ENCODE data around the gene MCTP1. TPM values are rescaled to one million over a fixed set of nuclear protein-coding genes. Genes with fewer than 3 reads are reported as not detected.

MCTP1 gene
- total RNA-seq, 1 experiment from 2014 or later, result 5.6 TPM

- TF ChIP-seq ZBTB43 (CRISPR knock-in tag; IDR thresholded peaks at IDR 0.05) (no peak), ELF4 (CRISPR knock-in tag; IDR thresholded peaks at IDR 0.05; ENCODE audit: low read depth) (no peak), USF1 (CRISPR knock-in tag; IDR thresholded peaks at IDR 0.05) (no peak), NFATC4 (CRISPR knock-in tag; IDR thresholded peaks at IDR 0.05) (no peak), HMGA2 (CRISPR knock-in tag; IDR thresholded peaks at IDR 0.05) (no peak), NFE2L1 (CRISPR knock-in tag; IDR thresholded peaks at IDR 0.05) (no peak), NR1H2 (CRISPR knock-in tag; IDR thresholded peaks at IDR 0.05) (no peak), TEAD4 (CRISPR knock-in tag; IDR thresholded peaks at IDR 0.05) (no peak), MLX (CRISPR knock-in tag; IDR thresholded peaks at IDR 0.05) (no peak), ZNF423 (CRISPR knock-in tag; IDR thresholded peaks at IDR 0.05) (no peak), TEAD1 (CRISPR knock-in tag; IDR thresholded peaks at IDR 0.05) (no peak), AR (CRISPR knock-in tag; IDR thresholded peaks at IDR 0.05) (no peak), RORB (CRISPR knock-in tag; IDR thresholded peaks at IDR 0.05) (no peak), ATF2 (CRISPR knock-in tag; IDR thresholded peaks at IDR 0.05; ENCODE audit: borderline replicate concordance, low read depth) (no peak), GTF2I (CRISPR knock-in tag; conservative IDR thresholded peaks at IDR 0.05) (no peak)
- TF ChIP-seq, protein P1, sequence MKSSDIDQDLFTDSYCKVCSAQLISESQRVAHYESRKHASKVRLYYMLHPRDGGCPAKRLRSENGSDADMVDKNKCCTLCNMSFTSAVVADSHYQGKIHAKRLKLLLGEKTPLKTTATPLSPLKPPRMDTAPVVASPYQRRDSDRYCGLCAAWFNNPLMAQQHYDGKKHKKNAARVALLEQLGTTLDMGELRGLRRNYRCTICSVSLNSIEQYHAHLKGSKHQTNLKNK (CRISPR knock-in tag; IDR thresholded peaks at IDR 0.05), result no peak
- TF ChIP-seq, protein P2, sequence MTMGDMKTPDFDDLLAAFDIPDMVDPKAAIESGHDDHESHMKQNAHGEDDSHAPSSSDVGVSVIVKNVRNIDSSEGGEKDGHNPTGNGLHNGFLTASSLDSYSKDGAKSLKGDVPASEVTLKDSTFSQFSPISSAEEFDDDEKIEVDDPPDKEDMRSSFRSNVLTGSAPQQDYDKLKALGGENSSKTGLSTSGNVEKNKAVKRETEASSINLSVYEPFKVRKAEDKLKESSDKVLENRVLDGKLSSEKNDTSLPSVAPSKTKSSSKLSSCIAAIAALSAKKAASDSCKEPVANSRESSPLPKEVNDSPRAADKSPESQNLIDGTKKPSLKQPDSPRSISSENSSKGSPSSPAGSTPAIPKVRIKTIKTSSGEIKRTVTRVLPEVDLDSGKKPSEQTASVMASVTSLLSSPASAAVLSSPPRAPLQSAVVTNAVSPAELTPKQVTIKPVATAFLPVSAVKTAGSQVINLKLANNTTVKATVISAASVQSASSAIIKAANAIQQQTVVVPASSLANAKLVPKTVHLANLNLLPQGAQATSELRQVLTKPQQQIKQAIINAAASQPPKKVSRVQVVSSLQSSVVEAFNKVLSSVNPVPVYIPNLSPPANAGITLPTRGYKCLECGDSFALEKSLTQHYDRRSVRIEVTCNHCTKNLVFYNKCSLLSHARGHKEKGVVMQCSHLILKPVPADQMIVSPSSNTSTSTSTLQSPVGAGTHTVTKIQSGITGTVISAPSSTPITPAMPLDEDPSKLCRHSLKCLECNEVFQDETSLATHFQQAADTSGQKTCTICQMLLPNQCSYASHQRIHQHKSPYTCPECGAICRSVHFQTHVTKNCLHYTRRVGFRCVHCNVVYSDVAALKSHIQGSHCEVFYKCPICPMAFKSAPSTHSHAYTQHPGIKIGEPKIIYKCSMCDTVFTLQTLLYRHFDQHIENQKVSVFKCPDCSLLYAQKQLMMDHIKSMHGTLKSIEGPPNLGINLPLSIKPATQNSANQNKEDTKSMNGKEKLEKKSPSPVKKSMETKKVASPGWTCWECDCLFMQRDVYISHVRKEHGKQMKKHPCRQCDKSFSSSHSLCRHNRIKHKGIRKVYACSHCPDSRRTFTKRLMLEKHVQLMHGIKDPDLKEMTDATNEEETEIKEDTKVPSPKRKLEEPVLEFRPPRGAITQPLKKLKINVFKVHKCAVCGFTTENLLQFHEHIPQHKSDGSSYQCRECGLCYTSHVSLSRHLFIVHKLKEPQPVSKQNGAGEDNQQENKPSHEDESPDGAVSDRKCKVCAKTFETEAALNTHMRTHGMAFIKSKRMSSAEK (CRISPR knock-in tag; IDR thresholded peaks at IDR 0.05; ENCODE audit: borderline replicate concordance), result no peak
- TF ChIP-seq, protein P3, sequence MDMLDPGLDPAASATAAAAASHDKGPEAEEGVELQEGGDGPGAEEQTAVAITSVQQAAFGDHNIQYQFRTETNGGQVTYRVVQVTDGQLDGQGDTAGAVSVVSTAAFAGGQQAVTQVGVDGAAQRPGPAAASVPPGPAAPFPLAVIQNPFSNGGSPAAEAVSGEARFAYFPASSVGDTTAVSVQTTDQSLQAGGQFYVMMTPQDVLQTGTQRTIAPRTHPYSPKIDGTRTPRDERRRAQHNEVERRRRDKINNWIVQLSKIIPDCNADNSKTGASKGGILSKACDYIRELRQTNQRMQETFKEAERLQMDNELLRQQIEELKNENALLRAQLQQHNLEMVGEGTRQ (CRISPR knock-in tag; IDR thresholded peaks at IDR 0.05), result no peak
- Mint-ChIP-seq H3K4me3 (no peak overlapping the region), H3K36me3 (no peaks in the 10 kb centered on the region), H3K9me3 (0 out of 2 replicates have a peak, but pooled peaks cover 5% of the 10 kb centered on the region), H3K4me1 (peaks cover 4% of the 10 kb centered on the region), H3K27ac (no peak overlapping the region), H3K27me3 (ENCODE audit: low read depth) (no peaks in the 10 kb centered on the region)
- POLR2A ChIA-PET, result no interaction called here
- CTCF ChIA-PET, result interaction anchor here (0.7 to 2.1 kb wide), 8 partner anchors 21 to 318 kb away, joined by 3 to 24 read pairs (median 4); partner anchors contain the start of gene MCTP1
- DNase-seq (ENCODE audit: low spot score) (no peak), ATAC-seq (no peak)
These were observed 315.7 kb downstream of the MCTP1 start for GRCh38 chr5:94969174-94969573.

All from WTC11 (cell line).